SKM-1 treated with dmso at 0.1 percent for 144 hours (cell line): ENCODE data around the gene DESI1.
"Not testable (repeated sequence)": the region's sequence is repeated elsewhere in the genome, so short reads cannot be mapped to it uniquely, and the experiment has no call there.

Source experiments
- DNase-seq: peaks from one replicate; lab custom pipeline; 2025; ENCODE audit not compliant: unreplicated experiment; lab: John Stamatoyannopoulos, UW

Gene DESI1

DNA sequence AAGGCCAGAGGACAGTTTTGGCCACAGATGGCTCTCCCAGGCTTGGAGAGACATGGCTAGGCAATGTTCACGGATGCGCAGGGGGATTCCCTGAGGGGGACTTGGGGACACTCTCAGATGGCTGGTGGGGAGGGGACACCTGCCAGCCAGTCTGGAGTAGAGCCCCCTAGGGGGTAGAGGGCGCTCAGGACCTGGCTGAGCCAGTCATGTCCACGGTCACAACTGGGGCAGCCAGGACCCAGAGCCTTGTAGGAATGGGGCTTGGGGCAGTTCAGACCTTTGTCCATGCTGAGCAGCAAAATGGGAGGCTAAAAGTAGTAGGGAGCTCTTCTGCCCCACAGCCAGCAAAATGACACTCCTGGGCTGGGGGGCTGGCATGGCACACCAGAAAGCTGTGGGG lies 58.4 kb downstream of the DESI1 start:
- no peak for DNase-seq

DNA sequence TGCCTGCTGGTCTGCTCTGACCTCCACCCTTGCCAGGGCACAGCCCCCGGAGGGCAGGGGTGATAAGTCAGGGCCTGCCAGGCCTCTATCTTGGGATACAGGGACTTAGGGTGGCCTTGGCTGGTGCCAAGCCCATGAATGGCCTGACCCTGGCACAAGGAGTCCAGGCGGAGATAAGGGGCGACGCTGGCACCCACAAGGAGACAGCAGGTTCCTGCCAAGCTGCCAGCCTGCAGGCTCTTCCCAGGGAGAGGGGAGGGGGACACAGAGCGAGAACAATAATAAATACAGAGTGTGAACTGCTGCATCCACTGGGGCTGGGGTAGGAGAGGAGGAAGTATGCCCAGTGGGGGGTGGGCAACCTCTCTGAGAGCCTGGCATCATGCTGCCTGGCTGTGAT lies 59.1 kb downstream of the DESI1 start:
- DNase-seq, result no peak

DNA sequence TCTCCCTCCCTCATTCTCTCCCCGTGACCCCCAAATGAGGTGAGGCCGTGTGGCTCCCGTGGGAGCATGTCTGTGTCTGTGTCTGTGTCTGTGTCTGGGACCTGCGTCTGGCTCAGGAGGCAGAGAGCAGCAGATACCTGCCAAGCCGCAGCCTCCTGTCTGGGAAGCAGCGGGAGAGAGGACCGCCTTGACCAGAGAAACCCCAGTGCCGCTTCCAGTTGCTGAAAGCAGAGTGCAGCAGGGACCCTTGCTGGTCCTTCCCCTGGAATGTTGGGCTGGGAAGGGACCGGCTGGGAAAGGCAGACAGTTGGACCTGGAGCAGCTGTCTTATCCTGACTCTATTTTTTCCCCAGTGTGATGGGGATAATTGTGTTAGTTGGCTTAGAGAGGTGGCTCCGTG lies 59.5 kb downstream of the DESI1 start:
- no peak for DNase-seq

DNA sequence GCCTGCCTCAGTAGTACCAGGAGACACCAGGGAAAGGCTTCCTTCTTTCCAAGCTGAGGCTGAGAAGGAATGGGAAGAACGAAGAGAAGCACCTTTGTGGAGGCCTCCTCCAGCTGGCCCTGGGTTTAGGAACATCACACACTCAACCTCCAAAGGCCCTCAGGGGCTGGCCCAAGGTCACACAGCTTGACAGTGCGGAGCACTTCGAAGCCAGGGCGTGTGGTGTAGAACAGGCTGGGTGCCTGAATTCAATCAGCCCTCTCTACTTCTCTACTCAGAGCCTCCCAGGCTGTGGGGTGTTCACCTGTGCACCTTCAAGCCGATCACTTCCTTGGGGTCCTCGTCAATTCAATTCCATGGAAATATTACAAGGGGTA lies 60.8 kb downstream of the DESI1 start:
- no peak for DNase-seq

DNA sequence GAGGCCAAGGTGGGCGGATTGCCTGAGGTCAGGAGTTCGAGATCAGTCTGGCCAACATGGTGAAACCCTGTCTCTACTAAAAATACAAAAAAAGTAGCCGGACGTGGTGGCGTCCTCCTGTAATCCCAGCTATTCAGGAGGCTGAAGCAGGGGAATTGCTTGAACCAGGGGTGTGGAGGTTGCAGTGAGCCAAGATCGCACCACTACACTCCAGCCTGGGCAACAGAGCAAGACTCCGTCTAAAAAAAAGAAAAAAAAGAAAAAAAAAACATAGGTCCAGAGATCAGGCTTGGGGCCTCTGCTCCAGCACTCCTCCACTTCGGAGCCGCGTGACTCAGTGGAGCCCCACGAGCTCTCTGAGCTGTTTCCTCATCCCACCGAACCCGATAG lies 62.6 kb downstream of the DESI1 start:
- not testable (repeated sequence) for DNase-seq

DNA sequence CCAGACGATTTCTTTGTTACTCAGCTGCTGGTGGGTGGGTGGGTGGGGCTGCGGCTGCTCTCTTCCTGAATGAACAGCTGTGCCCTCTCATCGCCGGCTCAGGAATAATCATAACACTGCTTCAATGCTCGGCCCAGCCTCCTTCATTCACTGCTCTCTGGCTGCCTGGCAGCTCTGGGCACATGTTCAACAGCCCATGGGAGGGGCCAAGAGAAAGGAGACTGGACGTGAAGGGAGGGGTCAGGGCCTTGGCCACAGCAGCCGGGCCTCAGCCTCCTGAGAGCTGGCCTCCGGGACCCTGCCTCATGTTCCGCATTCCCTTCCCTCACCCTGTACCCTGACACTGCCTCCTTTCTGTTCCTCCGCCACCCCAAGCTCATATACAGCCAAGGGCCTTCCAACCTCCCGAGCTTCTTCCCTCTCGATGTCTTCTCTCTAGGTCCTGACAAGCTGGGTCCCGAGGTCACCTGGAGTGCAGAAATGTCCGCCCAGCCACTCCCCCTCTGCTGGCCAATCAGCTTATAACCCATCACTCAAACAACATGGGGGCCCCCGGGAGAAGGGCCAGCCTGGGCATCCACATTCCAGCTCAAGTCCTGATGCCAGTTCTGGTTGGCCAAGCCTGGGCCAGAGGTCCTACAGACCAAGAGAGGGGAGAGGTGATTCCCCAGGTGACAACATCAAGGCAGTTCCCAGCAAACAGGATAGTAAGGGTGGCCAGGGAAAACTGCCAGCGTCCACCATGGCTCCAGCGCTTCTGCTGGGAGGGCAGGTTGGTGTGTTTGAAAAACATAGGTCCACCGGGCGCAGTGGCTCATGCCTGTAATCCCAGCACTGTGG lies 63.2 kb downstream of the DESI1 start:
- DNase-seq, result no peak

DNA sequence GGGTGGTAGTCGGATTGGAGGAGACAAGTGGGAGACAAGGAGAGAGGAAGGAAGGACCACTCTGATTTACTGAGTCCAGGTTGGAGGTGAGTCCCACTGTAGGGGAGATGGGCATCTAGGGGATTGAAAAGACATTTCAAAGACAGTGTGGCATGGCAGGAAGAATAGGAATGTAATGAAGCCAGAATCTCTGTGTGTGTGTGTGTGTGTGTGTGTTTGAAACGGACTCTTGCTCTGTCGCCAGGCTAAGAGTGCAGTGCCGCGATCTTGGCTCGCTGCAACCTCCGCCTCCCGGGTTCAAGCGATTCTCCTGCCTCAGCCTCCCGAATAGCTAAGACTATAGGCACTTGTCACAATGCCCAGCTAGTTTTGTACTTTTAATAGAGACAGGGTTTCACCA lies 64.3 kb downstream of the DESI1 start:
- DNase-seq, result no peak

DNA sequence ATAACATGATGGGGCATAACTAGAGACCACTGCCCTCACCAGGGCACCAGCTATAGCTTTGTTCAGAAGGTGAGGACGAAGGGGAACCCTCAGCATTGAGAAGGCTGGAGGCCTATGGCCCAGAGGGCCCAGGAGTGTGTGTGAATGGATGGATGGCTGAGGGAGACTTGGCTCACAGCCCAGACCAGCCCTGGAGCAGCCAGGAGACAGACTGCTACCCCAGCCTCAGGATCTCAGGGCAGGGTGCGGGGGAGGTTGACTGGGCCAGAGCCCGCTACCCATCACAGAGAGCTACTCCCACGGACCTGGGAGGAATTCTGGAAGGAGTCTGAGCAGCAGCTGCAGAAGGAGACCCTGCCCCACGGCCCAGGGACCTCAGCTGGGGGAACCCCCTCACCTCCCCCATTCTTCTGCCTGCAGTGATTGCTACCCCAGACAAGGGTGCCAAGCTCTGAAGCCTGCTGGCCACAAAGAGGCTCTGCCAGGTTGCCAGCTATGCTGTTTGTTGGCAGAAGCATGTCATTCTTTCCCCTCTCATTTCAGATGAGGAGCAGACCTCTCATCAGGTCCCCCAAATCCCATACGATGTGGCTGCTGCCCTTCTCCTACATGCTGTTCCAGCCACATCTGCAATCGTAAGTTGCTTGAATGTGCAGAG lies 65.4 kb downstream of the DESI1 start:
- DNase-seq, result no peak

DNA sequence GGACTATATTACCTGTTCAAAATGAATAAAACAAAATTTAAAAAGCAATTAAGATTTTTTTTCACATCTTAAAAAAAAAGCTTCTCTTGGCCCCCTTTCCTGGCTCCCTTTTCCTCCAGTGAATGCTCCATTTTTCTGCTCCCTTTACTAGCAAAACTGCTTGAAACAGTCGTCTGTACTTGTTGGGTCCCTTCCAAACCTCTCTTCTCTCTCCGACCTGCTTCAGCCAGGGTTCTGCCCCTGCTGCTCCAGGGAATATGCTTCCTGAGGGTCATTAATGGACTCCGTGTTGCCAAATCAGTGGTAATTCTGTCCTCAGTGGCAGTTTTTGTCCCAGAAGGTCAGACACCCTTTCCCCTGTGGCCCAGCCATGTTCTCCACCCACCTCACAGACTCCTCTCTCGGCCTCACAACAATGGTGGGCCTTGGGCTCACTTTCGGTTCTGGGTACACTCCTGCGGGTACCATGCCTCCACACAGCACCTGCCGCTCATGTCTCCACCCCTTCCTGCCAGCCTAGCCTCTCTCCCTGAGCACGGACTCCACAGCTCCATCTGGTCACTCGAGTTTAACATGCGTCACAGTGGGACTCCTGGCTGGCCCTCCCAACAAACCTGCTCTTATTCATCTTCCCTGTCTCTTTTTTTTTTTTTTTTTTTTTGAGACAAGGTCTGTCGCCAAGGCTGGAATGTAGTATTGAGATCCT lies 68.8 kb downstream of the DESI1 start:
- no peak for DNase-seq

DNA sequence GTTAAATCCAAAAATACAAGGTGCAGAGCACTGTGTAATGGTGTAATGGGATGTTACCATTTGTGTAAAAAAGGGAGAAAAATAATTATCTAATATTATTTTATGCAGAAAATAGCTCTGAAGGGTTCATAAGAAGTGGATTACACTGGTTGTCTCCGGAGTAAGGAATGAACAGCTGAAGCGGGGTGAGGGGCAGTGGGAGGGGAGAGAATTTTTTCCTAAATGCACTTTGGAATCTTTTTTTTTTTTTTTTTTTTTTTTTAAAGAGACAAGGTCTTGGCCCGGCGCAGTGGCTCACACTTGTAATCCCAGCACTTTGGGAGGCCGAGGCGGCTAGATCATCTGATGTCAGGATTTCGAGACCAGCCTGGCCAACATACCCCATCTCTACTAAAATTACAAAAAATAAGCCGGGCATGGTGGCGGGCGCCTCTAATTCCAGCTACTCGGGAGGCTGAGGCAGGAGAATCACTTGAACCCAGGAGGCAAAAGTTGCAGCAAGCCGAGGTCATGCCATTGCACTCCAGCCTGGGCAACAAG lies 69.8 kb downstream of the DESI1 start:
- no peak for DNase-seq

DNA sequence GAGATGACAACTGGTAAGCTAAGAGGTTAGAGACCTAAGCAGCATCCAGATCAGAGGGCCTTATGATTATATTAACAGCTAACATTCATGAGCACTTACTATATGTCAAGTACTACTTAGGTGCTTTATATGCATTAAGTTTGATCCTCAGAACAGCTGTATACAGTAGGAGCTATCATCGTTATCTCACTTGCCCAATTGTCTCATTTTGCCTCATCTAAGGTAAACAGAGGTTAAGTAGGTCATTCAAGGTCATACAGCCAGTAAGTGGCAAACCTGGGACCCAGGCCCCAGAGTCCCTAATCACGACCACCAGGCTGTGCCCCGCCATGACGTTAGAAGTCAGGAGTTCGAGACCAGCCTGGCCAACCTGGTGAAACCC lies 72.0 kb downstream of the DESI1 start:
- no peak for DNase-seq
